Left hindlimb (tissue), 1 donor: ENCODE results near the gene ARHGEF39.
"Not testable (repeated sequence)": the region's sequence is repeated elsewhere in the genome, so short reads cannot be mapped to it uniquely, and the experiment has no call there.

Experiments
- DNase-seq: peaks from one replicate; pipeline ENCODE4 v3.0.0-alpha.2; 2018

The ARHGEF39 gene

GRCh38 chr9:35616681-35617459, 48.1 kb downstream of the ARHGEF39 start:
- DNase-seq: peak; percentile 64

- DNase-seq: no peak
These were observed 48.9 kb downstream of the ARHGEF39 start for GRCh38 chr9:35615981-35616680.

GRCh38 chr9:35612843-35613242, 52.2 kb downstream of the ARHGEF39 start:
- DNase-seq: no peak

- DNase-seq: not testable (repeated sequence)
These were observed 52.9 kb downstream of the ARHGEF39 start for GRCh38 chr9:35612066-35612465.

GRCh38 chr9:35611230-35611797, 53.7 kb downstream of the ARHGEF39 start:
- DNase-seq: no peak

- no peak for DNase-seq
These were observed 55.2 kb downstream of the ARHGEF39 start for GRCh38 chr9:35609820-35610163.
